GM12878 (cell line): ENCODE results near the gene COL1A1. TPM values are rescaled to one million over a fixed set of nuclear protein-coding genes. Genes with fewer than 3 reads are reported as not detected.

Experiments used
- ATAC-seq: fragments of 200-7000 bp; cut with Tn5 transposase; 3 replicates; pipeline ENCODE4 v1.9.1; 2020; ENCODE audit warnings: mild to moderate bottlenecking, moderate library complexity
- BruUV-seq: library from RNA; stranded (reverse); fragments of 400-500 nt; replicated peaks from 2 replicates; lab custom pipeline; 2021; lab: Mats Ljungman, UMichigan
- CTCF ChIA-PET: fragments of 300-600 bp; sonication (Branson Sonifier 250); formaldehyde crosslinking; extraction: SDS; loops from one replicate; lab custom pipeline; 2021; ENCODE audit warnings: inconsistent platforms; lab: Yijun Ruan, JAX
- POLR2A ChIA-PET: fragments of 350-600 bp; formaldehyde crosslinking; extraction: SDS; loops from one replicate; lab custom pipeline; 2021; ENCODE audit warnings: inconsistent platforms; lab: Charles Lee
- RAD21 ChIA-PET: fragments of 300-600 bp; sonication (Branson Sonifier 250); formaldehyde crosslinking; loops from one replicate; lab custom pipeline; 2023; ENCODE audit warnings: antibody characterized with exemption; ENCODE audit not compliant: unreplicated experiment; lab: Charles Lee
- SMC1A ChIA-PET: fragments of 300-600 bp; sonication (Branson Sonifier 250); formaldehyde crosslinking; loops from one replicate; lab custom pipeline; 2023; ENCODE audit not compliant: unreplicated experiment, uncharacterized antibody; lab: Charles Lee
- DNase-seq: peaks from one replicate; pipeline ENCODE4 v3.0.0-alpha.2; 2011; ENCODE audit warnings: low read depth, low spot score
- FAIRE-seq: peaks from 3 replicates; lab custom pipeline; 2011; peaks lifted over from hg19 to GRCh38; lab: Jason Lieb, UNC
- H2AFZ ChIP-seq: 2 replicates; pipeline ENCODE4 v1.6.0; 2011; ENCODE audit warnings: low read depth, low read length, control low read depth; ENCODE audit not compliant: control insufficient read depth
- H3K27ac ChIP-seq: 2 replicates; pipeline ENCODE4 v1.5.1; 2011; ENCODE audit warnings: control low read depth; ENCODE audit not compliant: control insufficient read depth, insufficient read depth
- H3K27me3 ChIP-seq, 2 experiments: replicated peaks in 1 of 2; 2 replicates each; pipeline versions ENCODE4 v1.6.0 to v1.6.1; 2011; ENCODE audit warnings: low read length in 1 of 2; ENCODE audit not compliant: control insufficient read depth in 2 of 2, insufficient read depth in 2 of 2
- H3K36me3 ChIP-seq, 2 experiments: 2 replicates each; pipeline ENCODE4 v1.5.1; 2011; ENCODE audit warnings: low read length in 1 of 2; ENCODE audit not compliant: control insufficient read depth in 2 of 2, insufficient read depth in 2 of 2
- H3K4me1 ChIP-seq: 2 replicates; pipeline ENCODE4 v1.6.1; 2011; ENCODE audit warnings: mild to moderate bottlenecking, low read length, moderate library complexity, mixed read lengths; ENCODE audit not compliant: control insufficient read depth, insufficient read depth
- H3K4me2 ChIP-seq: 2 replicates; pipeline ENCODE4 v1.6.0; 2011; ENCODE audit warnings: control low read depth; ENCODE audit not compliant: control insufficient read depth, insufficient read depth
- H3K4me3 ChIP-seq: fragments of 200-600 bp; sonication (generic); 2 replicates; pipeline ENCODE4 v1.5.1; 2016
- H3K79me2 ChIP-seq: 2 replicates; pipeline ENCODE4 v1.6.0; 2011; ENCODE audit warnings: low read length; ENCODE audit not compliant: control insufficient read depth, insufficient read depth
- H3K9ac ChIP-seq: 2 replicates; pipeline ENCODE4 v1.8.0; 2011; ENCODE audit warnings: low read length, control low read depth, mixed read lengths; ENCODE audit not compliant: control insufficient read depth, insufficient read depth
- H3K9me3 ChIP-seq: replicated peaks from 3 replicates; pipeline ENCODE4 v1.5.1; 2011; ENCODE audit warnings: mild to moderate bottlenecking, low read length; ENCODE audit not compliant: control insufficient read depth, insufficient read depth
- H4K20me1 ChIP-seq: 2 replicates; pipeline ENCODE4 v1.6.0; 2011; ENCODE audit not compliant: control insufficient read depth, insufficient read depth
- HDGF ChIP-seq: fragments of 450-650 bp; IDR thresholded peaks from 2 replicates; pipeline ENCODE4 v1.6.1; 2016; ENCODE audit warnings: antibody characterized with exemption
- MAX ChIP-seq: IDR thresholded peaks from 2 replicates; pipeline ENCODE4 v1.6.1; 2012; ENCODE audit warnings: low read depth, low read length, improper control_type of control experiment
- POLR2A ChIP-seq: IDR thresholded peaks from 2 replicates; pipeline ENCODE4 v1.6.1; 2011; ENCODE audit warnings: low read depth, mild to moderate bottlenecking, low read length
- WGBS: methylation state at CpG from one replicate; pipeline ENCODE4 v1.1.6; 2016; ENCODE audit warnings: low lambda C conversion rate; ENCODE audit not compliant: insufficient replicate concordance, insufficient coverage; ENCODE audit errors: missing lambda C conversion rate; 5-methylcytosine and 5-hydroxymethylcytosine counted together
- in situ Hi-C: fragments of 300-500 bp; cut with MboI; formaldehyde crosslinking; loops from 9 replicates; pipeline ENCODE4 v1.14.3; 2018; ENCODE audit warnings: mixed read lengths
- intact Hi-C: fragments of 100-400 bp; cut with micrococcal nuclease; formaldehyde crosslinking; loops from one replicate; pipeline ENCODE4 v1.14.2; 2022; ENCODE audit not compliant: unreplicated experiment
- polyA plus RNA-seq, 11 experiments: library from polyadenylated mRNA; depleted of rRNA in 4 of 11; unstranded in 6 of 11; stranded (reverse) in 5 of 11; fragments of >200 nt; fragmentation: Nextera tagmentation in 4 of 11; fragmentation: Illumina TruSeq in 1 of 11; extraction: Ambion mirVana in 4 of 11; extraction: Trizol in 1 of 11; gene quantifications; 1 replicate in 1 of 11; 2 replicates in 10 of 11; pipeline versions ENCODE4 v1.2.1 to v1.2.3, GENCODE V29; 2011 to 2016; ENCODE audit warnings: inconsistent platforms in 2 of 11, missing spikeins in 2 of 11, low read depth in 1 of 11
- total RNA-seq, 4 experiments: library from RNA; depleted of rRNA in 3 of 4; stranded (reverse); fragments of >200 nt in 3 of 4; fragmentation: Illumina TruSeq in 1 of 4; extraction: Trizol in 1 of 4; gene quantifications; 2 replicates each; pipeline versions ENCODE4 v1.2.1 to v1.2.3, GENCODE V29; 2013 to 2021

COL1A1 gene
- total and polyA plus RNA-seq, 10 of the 15 experiments (the other 5 are each of a cell fraction or from before 2014, with no cell fraction given) = 0.18 to 7.7 (median 2.3) TPM

- CTCF ChIA-PET = interaction anchor here (0.7 to 9.3 kb wide), 10 partner anchors 9 to 481 kb away, joined by 3 to 99 read pairs (median 4); partner anchors contain the start of gene PDK2
- TF ChIP-seq HDGF = peak; percentile 65; the same call in 1 of the 2 replicates
- no peak for TF ChIP-seq MAX
- peak; percentile 9; the same call in 1 of the 2 replicates for TF ChIP-seq POLR2A
- RAD21 ChIA-PET = interaction anchor here (0.8 to 1.8 kb wide), 5 partner anchors 9 to 53 kb away, joined by 3 to 7 read pairs (median 4); no protein-coding TSS in a partner anchor
- Histone ChIP-seq H3K27me3 (no peaks in the 10 kb centered on the region), H3K9me3 (no peaks in the 10 kb centered on the region), H3K36me3 (peaks cover 30 to 42% of the 10 kb centered on the region in 2 experiments), H2AFZ (no peak overlapping the region), H3K4me3 (peak overlapping the region; percentile 95), H3K27ac (no peak overlapping the region), H3K4me1 (peaks cover 46% of the 10 kb centered on the region), H3K9ac (peak overlapping the region; percentile 92), H3K79me2 (peaks cover 87% of the 10 kb centered on the region), H4K20me1 (peaks cover 6% of the 10 kb centered on the region), H3K4me2 (peak overlapping the region; percentile 96)
- SMC1A ChIA-PET = interaction anchor here (0.8 to 3.4 kb wide), 4 partner anchors 15 to 51 kb away, joined by 3 to 15 read pairs (median 8); partner anchors contain the start of gene PDK2
- in situ Hi-C loops (no loop called here), intact Hi-C loops (loop anchor here (5.0 kb wide), 1 partner anchor 48 kb away; the partner anchor contains the start of gene PDK2)
- WGBS = 50% methylated on average over 8 of the region's 11 CpGs
- FAIRE-seq (no peak), ATAC-seq (no peak), DNase-seq (no peak)
- POLR2A ChIA-PET = interaction anchor here (0.5 to 1.2 kb wide), 6 partner anchors 11 to 100 kb away, joined by 3 to 5 read pairs (median 4); no protein-coding TSS in a partner anchor
- BruUV-seq = no TSS peak
These were observed 55.8 kb downstream of the COL1A1 start for GRCh38 chr17:50145532-50146229.
